ENCODE measurements around the gene DEUP1.
"Not testable (repeated sequence)": the region's sequence is repeated elsewhere in the genome, so short reads cannot be mapped to it uniquely, and the experiment has no call there.

Gene DEUP1

DNA sequence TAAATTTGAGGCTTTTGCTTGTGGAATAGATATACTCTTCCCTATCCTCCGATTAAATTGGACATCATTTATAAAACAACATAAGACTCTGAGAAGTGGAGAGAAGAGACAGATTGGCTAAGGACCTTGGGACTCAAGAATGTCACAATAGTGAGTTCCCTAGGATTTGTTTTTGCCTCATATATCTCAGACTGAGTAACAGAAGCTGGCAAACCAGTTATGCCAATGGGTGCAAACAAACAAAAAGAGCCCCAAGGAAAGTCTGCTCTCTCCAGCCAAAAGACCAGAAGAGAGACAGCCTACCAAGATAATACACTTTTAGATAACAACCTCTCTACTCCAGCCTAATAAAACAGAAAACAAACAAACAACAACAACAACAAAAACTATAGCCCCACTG, 28.9 kb downstream of the DEUP1 start:
- DNase-seq (ENCODE audit: low read depth) = no peak

DNA sequence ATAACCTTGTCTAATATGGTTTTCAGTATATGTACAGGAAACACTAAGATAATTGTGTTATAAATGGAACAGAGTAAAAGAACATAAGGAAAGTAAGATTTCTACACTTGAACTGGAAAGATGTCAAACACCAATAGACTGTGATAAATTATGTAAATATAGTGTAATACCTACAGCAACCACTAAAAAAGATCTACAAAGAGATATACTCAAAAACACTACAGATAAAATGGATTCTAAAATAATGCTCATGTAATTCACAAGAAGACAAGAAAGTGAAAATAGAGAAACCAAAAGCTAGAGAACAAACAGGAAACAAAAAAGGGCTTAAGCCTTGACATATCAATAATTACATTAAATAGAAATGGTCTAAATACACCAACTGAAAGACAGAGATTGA, 30.9 kb downstream of the DEUP1 start:
- DNase-seq (ENCODE audit: low read depth) = no peak

DNA sequence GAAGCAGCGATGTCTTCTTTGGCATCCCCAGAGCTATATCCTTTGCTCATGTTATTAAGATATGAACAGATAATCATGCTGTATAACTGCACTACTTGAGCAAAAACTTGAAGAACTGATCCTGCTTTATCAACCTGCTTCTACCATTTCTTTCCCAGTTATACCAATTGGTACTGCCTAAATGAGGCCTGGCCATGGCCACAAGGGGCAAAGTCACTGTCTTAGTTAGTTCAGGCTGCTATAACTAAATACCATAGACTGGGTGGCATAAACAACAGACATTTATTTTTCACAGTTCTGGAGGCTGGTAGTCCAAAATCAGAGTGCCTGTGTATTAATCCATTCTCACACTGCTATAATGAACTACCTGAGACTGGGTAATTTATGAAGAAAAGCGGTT, 37.5 kb downstream of the DEUP1 start:
- DNase-seq (ENCODE audit: low read depth) = no peak

DNA sequence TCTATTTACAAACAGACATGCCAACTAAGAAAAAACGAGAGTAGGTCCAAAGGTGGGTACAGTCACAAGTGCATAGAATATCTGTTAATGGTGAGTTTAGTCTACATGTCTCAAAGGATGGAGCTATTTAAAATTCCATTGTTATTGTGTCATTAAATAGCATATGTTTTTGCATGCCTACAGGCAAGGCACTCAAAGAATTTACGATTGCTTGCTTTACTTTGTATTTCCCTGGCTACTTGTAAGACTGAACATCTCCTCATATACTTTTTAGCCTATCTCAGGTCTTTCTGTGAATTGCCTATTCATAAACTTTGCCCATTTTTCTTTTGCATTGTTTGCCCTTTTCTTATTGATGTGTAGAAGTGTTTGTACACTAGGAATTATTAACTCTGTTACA, 39.7 kb downstream of the DEUP1 start:
- no peak for DNase-seq (ENCODE audit: low read depth)

DNA sequence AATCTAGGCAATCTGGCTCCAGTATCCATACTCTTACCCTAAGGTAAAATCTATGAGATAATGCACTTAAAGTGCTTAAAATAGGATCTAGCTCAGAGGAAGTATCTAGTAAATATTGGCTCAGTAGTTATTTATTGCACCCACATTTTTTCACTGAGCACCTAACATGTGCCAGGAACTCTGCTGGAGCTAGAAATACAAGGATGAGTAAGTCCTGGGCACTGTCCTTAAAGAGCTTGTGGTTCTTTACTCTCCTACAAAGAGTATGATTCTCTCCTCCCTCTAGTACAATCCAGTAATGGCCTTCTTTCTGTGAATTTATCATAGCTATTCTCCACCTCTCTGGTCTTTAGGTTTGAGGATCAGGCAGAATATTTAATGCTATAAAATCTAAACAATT, 59.2 kb downstream of the DEUP1 start:
- DNase-seq (ENCODE audit: low read depth) = no peak

DNA sequence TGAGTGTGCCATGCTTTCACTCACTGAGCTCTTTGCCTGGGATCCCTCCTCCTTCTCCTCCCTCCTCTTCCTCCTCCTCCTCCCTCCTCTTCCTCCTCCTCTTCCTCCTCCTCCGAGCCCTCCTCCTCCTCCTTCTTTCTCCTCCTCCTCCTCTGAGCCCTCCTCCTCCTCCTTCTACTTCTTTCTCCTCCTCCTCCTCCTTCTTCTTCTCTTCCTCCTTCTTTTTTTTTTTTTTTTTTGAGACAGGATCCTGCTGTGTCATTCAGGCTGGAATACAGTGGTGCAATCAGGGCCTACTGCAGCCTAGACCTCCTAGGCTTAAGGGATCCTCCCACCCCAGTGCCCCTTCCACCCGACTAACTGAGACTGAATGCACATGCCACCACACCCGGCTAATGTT, 62.3 kb downstream of the DEUP1 start:
- no peak for DNase-seq (ENCODE audit: low read depth)

DNA sequence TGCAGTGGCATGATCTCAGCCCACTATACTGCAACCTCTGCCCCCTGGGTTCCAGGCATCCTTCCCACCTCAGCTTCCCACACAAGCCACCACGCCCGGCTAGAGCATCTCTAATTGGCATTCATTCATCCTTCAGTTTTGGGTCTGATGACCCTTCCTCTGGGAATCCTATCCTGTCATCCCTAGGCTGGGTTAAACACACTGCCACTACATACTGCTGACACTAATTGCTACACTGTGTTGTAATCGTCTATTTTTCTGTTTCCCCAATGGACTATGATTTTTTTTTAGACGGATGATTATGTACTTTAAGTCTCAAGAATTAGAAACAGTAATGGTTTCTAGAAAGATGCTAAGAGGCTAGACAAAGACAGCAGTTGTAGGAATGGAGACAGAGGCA, 62.8 kb downstream of the DEUP1 start:
- DNase-seq (ENCODE audit: low read depth) = no peak

DNA sequence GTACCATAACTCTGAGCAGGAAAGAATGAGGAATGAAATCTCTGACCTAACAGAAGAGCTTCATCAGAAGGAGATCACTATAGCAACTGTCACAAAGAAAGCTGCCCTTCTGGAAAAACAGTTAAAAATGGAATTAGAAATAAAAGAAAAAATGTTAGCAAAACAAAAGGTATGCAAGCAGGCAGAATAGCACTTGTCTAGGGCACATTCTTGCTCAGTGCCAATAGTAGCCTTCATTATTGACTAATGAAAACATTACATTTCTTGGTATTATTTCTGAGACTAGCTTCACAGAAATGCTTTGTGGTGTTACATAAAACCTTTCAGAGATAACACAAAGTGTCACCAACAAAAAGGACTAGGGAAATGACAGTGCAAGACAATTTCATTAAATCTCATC, 63.9 kb downstream of the DEUP1 start:
- DNase-seq (ENCODE audit: low read depth) = no peak

DNA sequence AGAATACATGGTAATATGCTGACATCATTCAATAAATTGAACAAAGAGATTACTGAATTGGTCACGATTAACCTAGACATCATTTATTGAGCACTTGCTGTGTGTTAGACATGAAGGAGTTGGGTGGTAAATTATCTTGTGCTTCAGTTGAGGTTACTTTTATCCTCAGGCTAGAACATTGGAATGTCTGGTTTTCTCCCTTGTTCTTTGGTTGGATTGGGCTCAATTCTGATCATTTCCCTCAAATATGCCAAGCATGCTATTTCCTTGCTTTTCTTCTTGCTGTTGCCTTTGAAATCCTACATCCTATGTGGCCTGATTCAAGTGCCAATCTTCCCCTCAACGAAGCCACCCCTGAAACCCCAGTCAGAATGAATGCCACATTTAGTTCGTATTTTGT, 65.8 kb downstream of the DEUP1 start:
- DNase-seq (ENCODE audit: low read depth) = no peak

DNA sequence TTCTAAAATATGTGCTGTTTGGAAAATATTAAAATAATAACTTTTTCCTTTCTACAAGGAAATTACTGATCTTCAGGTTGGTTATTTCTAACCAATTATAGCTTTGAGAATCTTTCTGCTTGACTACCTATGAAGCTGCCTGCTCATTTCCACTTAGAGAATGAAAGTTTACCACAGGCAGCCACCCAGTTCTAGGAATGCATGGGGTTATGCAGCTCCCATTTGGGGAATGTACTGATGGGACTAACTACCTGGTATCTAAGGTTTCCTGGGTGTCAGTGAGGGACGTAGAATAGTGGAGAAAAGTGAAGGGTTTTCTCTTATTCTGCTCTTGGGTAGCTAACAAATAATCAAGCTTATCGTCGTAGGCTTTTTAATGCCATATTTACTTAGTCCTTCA, 73.4 kb downstream of the DEUP1 start:
- DNase-seq (ENCODE audit: low read depth) = no peak

DNA sequence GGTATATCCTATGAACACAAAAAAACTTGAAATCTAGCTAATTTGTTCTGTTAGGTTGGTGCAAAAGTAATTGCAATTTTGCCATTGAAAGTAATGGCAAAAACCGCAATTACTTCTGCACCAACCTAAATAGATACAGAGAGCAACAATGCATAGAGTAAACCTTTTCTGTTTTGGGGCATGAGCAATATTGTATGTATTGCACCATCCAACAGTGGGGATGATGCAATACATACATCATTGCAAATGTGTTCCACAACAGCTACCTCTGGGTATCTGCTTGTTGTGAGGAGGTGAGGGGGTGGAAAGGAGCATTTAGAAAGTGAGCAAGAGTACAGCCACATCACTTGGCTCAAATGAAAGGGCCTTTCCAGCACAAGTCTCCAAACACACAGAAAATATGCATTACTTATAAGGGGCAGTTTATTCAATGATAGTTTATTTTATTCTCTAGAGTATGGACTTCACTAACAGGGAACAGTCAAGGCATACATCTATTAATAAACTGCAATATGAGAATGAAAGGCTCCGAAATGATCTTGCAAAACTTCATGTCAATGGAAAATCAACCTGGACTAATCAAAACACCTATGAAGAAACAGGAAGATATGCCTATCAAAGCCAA, 77.3 kb downstream of the DEUP1 start:
- DNase-seq (ENCODE audit: low read depth) = no peak

DNA sequence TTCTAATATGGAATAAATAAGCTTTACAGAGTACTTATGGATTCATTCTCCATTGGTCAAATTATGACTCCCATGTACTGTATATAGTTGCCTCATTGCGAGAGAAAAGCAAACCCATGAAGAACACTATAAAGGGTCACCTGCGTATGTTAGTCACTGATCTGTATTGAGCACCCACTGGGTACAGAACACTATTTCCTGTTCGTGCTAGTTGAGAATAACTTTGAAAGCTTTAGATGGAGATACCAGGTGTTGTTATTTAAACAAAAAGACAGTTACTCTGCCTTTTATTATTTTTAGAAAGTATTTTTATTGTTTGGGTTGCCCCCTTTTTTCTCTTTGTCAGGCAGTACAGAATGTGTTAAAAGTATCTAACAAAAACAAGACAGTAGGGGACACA, 79.9 kb downstream of the DEUP1 start:
- DNase-seq (ENCODE audit: low read depth) = no peak

DNA sequence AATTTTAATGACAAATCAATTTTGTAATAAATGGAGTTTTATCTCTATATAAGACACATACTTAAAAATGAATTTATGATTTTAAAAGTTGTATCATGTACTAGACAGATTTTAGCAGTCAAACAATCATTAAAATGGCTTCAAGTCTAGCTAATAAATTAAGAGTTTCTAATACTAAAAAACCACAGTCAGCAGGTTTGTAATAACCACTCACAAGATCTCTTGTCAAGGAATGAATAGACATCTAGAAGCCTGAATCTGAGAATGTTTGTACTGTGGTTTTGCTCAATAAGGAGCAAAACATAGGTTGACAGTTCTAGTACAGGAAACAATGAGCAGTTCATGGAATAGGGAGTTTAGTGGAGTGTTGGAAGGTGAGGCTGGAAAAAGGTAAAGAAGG, 81.2 kb downstream of the DEUP1 start:
- DNase-seq (ENCODE audit: low read depth) = no peak

DNA sequence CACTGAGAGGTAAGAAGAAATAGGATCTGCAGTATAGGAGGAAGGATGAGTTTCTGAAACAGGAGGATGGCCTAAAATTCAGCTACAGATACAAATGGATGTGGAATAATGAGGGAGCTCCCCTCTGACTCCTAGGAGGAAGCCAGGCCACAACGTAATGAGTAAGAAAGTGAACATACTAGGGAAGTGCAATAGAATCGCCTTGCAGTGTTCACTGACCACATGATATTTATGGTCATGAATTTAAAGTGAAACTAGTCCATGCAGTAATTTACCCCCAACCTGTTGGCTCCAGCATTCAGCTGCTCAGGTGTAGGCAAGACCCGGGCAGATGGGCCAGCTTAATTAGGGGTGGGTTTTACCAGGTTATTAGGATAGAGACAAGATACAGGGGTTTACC, 101.7 kb downstream of the DEUP1 start:
- DNase-seq (ENCODE audit: low read depth) = no peak

DNA sequence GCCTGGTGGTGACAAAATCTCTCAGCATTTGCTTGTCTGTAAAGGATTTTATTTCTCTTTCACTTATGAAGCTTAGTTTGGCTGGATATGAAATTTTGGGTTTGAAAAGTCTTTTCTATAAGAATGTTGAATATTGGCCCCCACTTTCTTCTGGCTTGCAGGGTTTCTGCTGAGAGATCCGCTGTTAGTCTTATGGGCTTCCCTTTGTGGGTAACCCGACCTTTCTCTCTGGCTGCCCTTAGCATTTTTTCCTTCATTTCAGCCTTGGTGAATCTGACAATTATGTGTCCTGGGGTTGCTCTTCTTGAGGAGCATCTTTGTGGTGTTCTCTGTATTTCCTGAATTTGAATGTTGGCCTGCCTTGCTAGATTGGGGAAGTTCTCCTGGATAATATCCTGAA, 112.7 kb downstream of the DEUP1 start:
- DNase-seq (ENCODE audit: low read depth) = not testable (repeated sequence)

DNA sequence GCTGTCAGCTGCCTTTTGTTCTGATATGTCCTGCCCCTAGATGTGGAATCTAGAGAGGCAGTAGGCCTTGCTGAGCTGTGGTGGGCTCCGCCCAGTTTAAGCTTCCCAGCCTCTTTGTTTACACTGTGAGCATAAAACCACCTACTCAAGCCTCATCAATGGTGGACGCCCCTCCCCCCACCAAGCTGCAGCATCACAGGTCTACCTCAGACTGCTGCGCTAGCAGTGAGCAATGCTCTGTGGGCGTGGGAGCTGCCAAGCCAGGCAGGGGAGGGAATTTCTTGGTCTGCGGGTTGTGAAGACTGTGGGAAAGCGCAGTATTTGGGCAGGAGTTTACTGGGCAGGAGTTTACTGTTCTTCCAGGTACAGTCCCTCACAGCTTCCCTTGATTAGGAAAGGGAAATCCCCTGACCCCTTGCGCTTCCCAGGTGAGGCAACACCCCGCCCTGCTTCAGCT, 114.1 kb downstream of the DEUP1 start:
- DNase-seq (ENCODE audit: low read depth) = peak; percentile 51

DNA sequence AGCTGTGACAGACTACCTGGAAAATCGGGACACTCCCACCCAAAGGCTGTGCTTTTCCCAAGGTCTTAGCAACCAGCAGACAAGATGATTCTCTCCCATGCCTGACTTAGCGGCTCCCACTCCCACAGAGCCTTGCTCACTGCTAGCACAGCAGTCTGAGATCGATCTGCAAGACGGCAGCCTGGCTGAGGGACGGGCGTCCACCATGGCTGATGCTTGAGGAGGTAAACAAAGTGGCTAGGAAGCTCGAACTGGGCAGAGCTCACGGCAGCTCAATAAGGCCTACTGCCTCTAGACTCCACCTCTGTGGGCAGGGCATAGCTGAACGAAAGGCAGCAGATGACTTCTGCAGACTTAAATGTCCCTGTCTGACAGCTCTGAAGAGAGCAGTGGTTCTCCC, 127.7 kb downstream of the DEUP1 start:
- no peak for DNase-seq (ENCODE audit: low read depth)

DNA sequence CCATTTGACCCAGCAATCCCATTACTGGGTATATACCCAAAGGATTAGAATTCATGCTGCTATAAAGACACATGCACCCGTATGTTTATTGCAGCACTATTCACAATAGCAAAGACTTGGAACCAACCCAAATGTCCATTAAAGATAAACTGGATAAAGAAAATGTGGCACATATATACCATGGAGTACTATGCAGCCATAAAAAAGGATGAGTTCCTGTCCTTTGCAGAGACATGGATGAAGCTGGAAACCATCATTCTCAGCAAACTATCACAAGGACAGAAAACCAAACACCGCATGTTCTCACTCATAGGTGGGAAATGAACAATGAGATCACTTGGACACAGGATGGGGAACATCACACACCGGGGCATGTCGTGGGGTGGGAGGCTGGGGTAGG, 133.1 kb downstream of the DEUP1 start:
- not testable (repeated sequence) for DNase-seq (ENCODE audit: low read depth)

DNA sequence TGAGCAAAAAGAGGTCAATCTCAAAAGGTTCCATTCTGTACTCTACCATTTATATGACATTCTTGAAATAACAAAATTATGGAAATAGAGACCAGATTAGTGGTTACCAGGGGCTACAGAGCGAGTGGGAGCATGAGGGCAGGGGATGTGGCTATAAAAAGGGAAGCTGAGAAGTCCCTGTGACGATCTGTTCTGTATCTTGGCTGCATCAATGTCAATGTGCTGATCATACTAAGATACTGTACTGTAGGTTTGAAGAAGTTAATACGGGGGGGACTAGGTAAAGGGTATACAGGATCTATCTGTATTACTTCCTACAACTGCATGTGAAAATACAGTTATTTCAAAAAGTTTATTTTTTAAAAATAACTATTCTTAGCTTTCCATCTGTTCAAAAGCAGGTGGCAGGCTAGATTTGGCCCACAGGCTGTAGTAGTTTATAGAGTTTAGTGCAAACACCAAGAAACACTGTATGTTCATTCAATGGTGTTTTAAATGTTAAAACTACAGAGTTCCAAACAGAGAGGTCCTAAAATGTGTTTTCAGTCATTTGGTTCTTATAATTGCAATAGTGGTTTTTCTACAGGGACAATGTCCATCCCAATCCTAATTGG, 134.5 kb downstream of the DEUP1 start:
- no peak for DNase-seq (ENCODE audit: low read depth)

DNA sequence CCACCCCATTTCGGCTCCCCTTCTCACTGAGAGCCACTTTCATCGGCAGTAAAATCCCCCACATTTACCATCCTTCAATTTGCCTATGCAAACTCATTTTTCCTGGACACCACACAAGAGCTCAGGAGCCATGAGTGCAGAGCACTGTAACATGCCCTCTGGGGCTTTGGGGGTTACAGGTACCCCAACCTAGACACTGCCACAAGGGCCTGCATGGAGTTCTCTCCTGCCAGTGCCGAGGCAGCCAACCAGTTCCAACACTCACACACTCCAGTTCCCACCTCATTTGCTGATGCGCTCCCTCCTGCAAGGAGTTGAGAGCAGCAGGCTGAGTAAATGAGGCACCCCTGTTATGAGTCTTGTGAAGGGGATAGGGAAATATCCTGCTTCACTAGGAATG, 136.5 kb downstream of the DEUP1 start:
- no peak for DNase-seq (ENCODE audit: low read depth)

DNA sequence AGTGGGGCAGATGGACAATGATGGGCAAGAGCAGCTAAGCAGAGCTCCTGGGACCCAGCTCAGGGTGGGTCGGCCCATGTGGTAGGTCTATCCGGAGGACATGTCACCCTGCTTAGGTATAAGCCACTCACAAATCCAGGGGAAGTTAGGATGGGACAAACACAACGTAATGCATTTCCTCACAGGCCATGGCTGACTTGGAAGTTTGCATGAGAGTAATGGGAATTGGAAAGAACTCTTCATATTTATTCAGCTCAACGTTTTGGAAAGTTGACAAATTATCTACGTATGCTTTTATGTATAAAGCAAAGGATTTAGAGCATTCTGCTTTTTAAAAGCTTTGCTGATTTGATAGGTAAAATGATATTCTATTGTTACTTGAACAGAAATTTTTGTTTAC, 137.7 kb downstream of the DEUP1 start:
- no peak for DNase-seq (ENCODE audit: low read depth)

DNA sequence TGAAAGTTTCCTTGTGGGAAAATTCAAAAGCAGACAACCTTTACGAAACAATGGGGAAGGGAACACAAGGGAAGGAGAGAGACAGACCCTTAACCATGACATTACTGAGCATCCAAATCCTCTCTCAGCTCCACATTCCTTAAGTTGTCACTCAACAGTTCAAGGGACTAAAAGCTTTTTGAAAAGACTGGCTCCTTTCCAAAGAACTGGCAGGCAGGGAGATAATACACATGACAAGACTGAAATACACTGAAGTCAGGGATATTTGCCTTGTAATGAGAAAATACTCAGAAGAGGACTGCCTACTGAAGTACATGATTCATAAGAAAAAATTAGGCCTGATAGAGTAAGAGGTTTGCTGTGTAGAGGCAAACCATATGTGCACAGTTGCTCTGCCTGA, 143.6 kb downstream of the DEUP1 start:
- no peak for DNase-seq (ENCODE audit: low read depth)

DNA sequence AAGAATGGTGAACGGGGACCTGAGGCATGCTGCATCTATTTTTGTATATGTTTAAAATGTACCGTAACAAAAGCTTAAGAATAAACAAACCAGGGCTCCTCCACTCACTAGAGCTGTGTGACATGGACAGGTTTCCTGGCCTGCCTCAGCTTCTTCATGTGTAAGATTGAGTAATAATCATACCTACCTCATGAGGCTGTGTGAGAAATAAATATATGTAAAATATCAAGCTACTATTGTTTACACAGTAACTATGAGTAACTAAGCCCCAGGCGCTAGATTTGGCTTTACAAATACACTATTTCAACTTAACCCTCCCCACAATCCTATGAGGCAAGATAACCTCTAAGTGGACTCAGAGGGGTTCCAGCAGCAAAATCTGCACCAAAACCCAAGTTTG, 146.3 kb downstream of the DEUP1 start:
- DNase-seq (ENCODE audit: low read depth) = no peak

DNA sequence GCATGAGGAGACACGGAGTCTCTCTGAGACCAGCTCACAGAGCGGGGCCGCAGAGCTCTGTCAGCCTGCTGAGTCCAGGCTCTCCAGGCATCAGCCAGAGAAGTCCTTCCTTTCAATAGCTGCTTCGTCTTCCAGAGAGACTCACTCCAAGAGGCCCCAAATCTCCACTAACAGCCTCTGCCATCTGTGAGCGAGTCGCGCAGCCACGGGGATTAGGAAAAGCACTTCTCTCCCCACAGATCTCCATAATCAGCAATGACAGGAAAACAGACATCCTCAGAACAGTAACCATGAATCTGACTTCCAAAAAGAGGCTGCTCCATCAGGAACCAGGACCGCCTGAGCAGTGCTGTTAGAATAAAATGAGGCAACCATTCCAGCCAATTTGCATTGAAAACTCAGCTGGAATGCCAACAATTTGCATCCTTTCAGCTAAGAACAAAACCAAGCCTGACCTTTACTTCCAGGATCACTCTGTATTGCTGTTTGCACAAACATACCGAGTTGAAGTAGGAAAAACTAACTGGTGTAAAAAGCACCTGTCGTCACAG, 147.2 kb downstream of the DEUP1 start:
- DNase-seq (ENCODE audit: low read depth) = no peak

Measured in T follicular helper cell (primary cell).